Keratinocyte (primary cell): Measurements from ENCODE around the gene CACNA1C. TPM values are rescaled to one million over a fixed set of nuclear protein-coding genes. Genes with fewer than 3 reads are reported as not detected.

Source experiments
- DNase-seq: peaks from one replicate; pipeline ENCODE4 v3.0.0-alpha.2; 2011; ENCODE audit warnings: low read depth, missing footprints, low spot score
- FAIRE-seq: peaks from 2 replicates; lab custom pipeline; 2011; peaks lifted over from hg19 to GRCh38; lab: Jason Lieb, UNC
- H2AFZ ChIP-seq: 2 replicates; pipeline ENCODE4 v1.6.0; 2012; ENCODE audit warnings: low read length, control low read depth, inconsistent platforms; ENCODE audit not compliant: control insufficient read depth
- H3K27ac ChIP-seq: 2 replicates; pipeline ENCODE4 v1.5.1; 2011; ENCODE audit warnings: low read length; ENCODE audit not compliant: control insufficient read depth, insufficient read depth
- H3K27me3 ChIP-seq: 3 replicates; pipeline ENCODE4 v1.6.0; 2011; ENCODE audit warnings: low read length; ENCODE audit not compliant: control insufficient read depth, insufficient read depth; ENCODE audit errors: extremely low read depth
- H3K36me3 ChIP-seq, 2 experiments: 2 replicates in 1 of 2; 3 replicates in 1 of 2; pipeline ENCODE4 v1.5.1; 2011; ENCODE audit warnings: low read length in 2 of 2, mild to moderate bottlenecking in 1 of 2; ENCODE audit not compliant: control insufficient read depth in 2 of 2, insufficient read depth in 2 of 2; ENCODE audit errors: extremely low read depth in 1 of 2
- H3K4me1 ChIP-seq: 3 replicates; pipeline ENCODE4 v1.5.1; 2011; ENCODE audit warnings: low read length; ENCODE audit not compliant: control insufficient read depth, insufficient read depth; ENCODE audit errors: extremely low read depth
- H3K4me2 ChIP-seq: 3 replicates; pipeline ENCODE4 v1.6.0; 2011; ENCODE audit warnings: low read depth, low read length; ENCODE audit not compliant: control insufficient read depth, insufficient read depth; ENCODE audit errors: extremely low read depth
- H3K4me3 ChIP-seq, 3 experiments: fragments of 200-600 bp in 1 of 3; sonication (generic) in 1 of 3; 2 replicates in 2 of 3; 3 replicates in 1 of 3; pipeline ENCODE4 v1.5.1; 2011 to 2016; ENCODE audit warnings: low read length in 3 of 3, mild to moderate bottlenecking in 3 of 3, control low read depth in 2 of 3, inconsistent platforms in 1 of 3, low read depth in 1 of 3, mixed read lengths in 1 of 3, mixed run types in 1 of 3, moderate library complexity in 1 of 3; ENCODE audit not compliant: control insufficient read depth in 2 of 3, insufficient read depth in 2 of 3; ENCODE audit errors: extremely low read depth in 1 of 3
- H3K79me2 ChIP-seq: 2 replicates; pipeline ENCODE4 v1.6.0; 2012; ENCODE audit warnings: low read length; ENCODE audit not compliant: control insufficient read depth, insufficient read depth
- H3K9ac ChIP-seq: 3 replicates; pipeline ENCODE4 v1.6.0; 2011; ENCODE audit warnings: low read length; ENCODE audit not compliant: control insufficient read depth, insufficient read depth; ENCODE audit errors: extremely low read depth
- H3K9me1 ChIP-seq: 3 replicates; pipeline ENCODE4 v1.6.0; 2011; ENCODE audit warnings: low read length; ENCODE audit not compliant: control insufficient read depth, insufficient read depth; ENCODE audit errors: extremely low read depth
- H3K9me3 ChIP-seq: 2 replicates; pipeline ENCODE4 v1.5.1; 2012; ENCODE audit warnings: low read depth, low read length; ENCODE audit not compliant: control insufficient read depth
- H4K20me1 ChIP-seq: 3 replicates; pipeline ENCODE4 v1.6.0; 2011; ENCODE audit warnings: low read length; ENCODE audit not compliant: control insufficient read depth, insufficient read depth; ENCODE audit errors: extremely low read depth
- CTCF ChIP-seq, 3 experiments: IDR thresholded peaks in 1 of 3; conservative IDR thresholded peaks in 1 of 3; optimal IDR thresholded peaks in 1 of 3; 2 replicates in 2 of 3; 3 replicates in 1 of 3; pipeline versions ENCODE3 to v1.5.1; 2011; ENCODE audit warnings: low read length in 3 of 3, mild to moderate bottlenecking in 3 of 3, moderate library complexity in 2 of 3, control low read depth in 1 of 3, inconsistent platforms in 1 of 3; ENCODE audit not compliant: insufficient read depth in 2 of 3; ENCODE audit errors: extremely low read depth in 1 of 3
- EZH2 ChIP-seq: IDR thresholded peaks from one replicate; pipeline ENCODE4 v1.6.1; 2012; ENCODE audit warnings: inconsistent platforms, mild to moderate bottlenecking, low read length, moderate library complexity
- dilution Hi-C: fragments of 300-500 bp; cut with MboI; formaldehyde crosslinking; loops from one replicate; pipeline ENCODE4 v1.7.0; 2020; ENCODE audit warnings: low sequenced_read_pairs; ENCODE audit not compliant: extremely low pct_ligation_motif_present
- polyA plus RNA-seq, 5 experiments: library from polyadenylated mRNA; depleted of rRNA in 3 of 5; stranded (reverse) in 3 of 5; stranded (forward) in 1 of 5; unstranded in 1 of 5; fragments of >200 nt; gene quantifications; 1 replicate in 1 of 5; 2 replicates in 3 of 5; 3 replicates in 1 of 5; pipeline versions ENCODE4 v1.2.1 to v1.2.3, GENCODE V29; 2011 to 2012; ENCODE audit warnings: missing spikeins in 2 of 5, low read depth in 1 of 5, low replicate concordance in 1 of 5

Gene CACNA1C
- polyA plus RNA-seq, 1 donor (not counting 4 experiments of a cell fraction or from before 2014, with no cell fraction given), result not detected

GRCh38 chr12:2668816-2669215 lies 616.0 kb downstream of the CACNA1C start:
- Histone ChIP-seq H3K4me3 (no peak overlapping the region), H3K36me3 (no peaks in the 10 kb centered on the region), H3K4me1 (no peaks in the 10 kb centered on the region), H3K27ac (no peak overlapping the region), H3K27me3 (no peaks in the 10 kb centered on the region), H3K9me1 (no peaks in the 10 kb centered on the region), H3K79me2 (no peaks in the 10 kb centered on the region), H2AFZ (no peak overlapping the region), H3K4me2 (no peak overlapping the region), H3K9ac (no peak overlapping the region), H4K20me1 (no peaks in the 10 kb centered on the region), H3K9me3 (no peaks in the 10 kb centered on the region)
- DNase-seq, result no peak
- dilution Hi-C loops, result no loop called here
- TF ChIP-seq CTCF (optimal IDR thresholded peaks at IDR 0.05 in 1 of 3, IDR thresholded peaks at IDR 0.05 in 1 of 3, conservative IDR thresholded peaks at IDR 0.05 in 1 of 3; ENCODE audit: extremely low read depth in 1 of 3, insufficient read depth in 2 of 3, low read length in 3 of 3), result no peak
- no peak for TF ChIP-seq EZH2
- no peak for FAIRE-seq

- H2AFZ ChIP-seq, result no peak overlapping the region
- H3K4me2 ChIP-seq, result no peak overlapping the region
- TF ChIP-seq EZH2 (no peak), CTCF (optimal IDR thresholded peaks at IDR 0.05 in 1 of 3, IDR thresholded peaks at IDR 0.05 in 1 of 3, conservative IDR thresholded peaks at IDR 0.05 in 1 of 3; ENCODE audit: extremely low read depth in 1 of 3, insufficient read depth in 2 of 3, low read length in 3 of 3) (no peak)
- H3K36me3 ChIP-seq, result no peaks in the 10 kb centered on the region
- H3K27me3 ChIP-seq, result no peaks in the 10 kb centered on the region
- FAIRE-seq, result no peak
- no peaks in the 10 kb centered on the region for H4K20me1 ChIP-seq
- H3K79me2 ChIP-seq, result no peaks in the 10 kb centered on the region
- H3K4me3 ChIP-seq, result no peak overlapping the region
- no peaks in the 10 kb centered on the region for H3K4me1 ChIP-seq
- dilution Hi-C loops, result no loop called here
- no peaks in the 10 kb centered on the region for H3K9me1 ChIP-seq
- no peak overlapping the region for H3K9ac ChIP-seq
- H3K9me3 ChIP-seq, result no peaks in the 10 kb centered on the region
- H3K27ac ChIP-seq, result no peak overlapping the region
- no peak for DNase-seq
These were observed 616.8 kb downstream of the CACNA1C start for GRCh38 chr12:2669560-2669959.
